Rectal smooth muscle tissue (tissue), 1 donor: ENCODE measurements around the gene VTI1A.

Experiments used
- H3K27ac ChIP-seq: one replicate; pipeline ENCODE4 v1.7.0; 2013; ENCODE audit warnings: low read depth, low read length, inconsistent platforms
- H3K27me3 ChIP-seq: one replicate; pipeline ENCODE4 v1.7.0; 2013; ENCODE audit warnings: low read length; ENCODE audit not compliant: control insufficient read depth, insufficient read depth
- H3K36me3 ChIP-seq: one replicate; pipeline ENCODE4 v1.7.0; 2013; ENCODE audit warnings: low read length; ENCODE audit not compliant: control insufficient read depth, insufficient read depth
- H3K4me1 ChIP-seq: one replicate; pipeline ENCODE4 v1.7.0; 2013; ENCODE audit warnings: low read length; ENCODE audit not compliant: control insufficient read depth, insufficient read depth
- H3K4me3 ChIP-seq: one replicate; pipeline ENCODE4 v1.7.0; 2013; ENCODE audit warnings: low read length
- H3K9ac ChIP-seq: one replicate; pipeline ENCODE4 v1.7.0; 2013; ENCODE audit warnings: low read length

Gene VTI1A

DNA sequence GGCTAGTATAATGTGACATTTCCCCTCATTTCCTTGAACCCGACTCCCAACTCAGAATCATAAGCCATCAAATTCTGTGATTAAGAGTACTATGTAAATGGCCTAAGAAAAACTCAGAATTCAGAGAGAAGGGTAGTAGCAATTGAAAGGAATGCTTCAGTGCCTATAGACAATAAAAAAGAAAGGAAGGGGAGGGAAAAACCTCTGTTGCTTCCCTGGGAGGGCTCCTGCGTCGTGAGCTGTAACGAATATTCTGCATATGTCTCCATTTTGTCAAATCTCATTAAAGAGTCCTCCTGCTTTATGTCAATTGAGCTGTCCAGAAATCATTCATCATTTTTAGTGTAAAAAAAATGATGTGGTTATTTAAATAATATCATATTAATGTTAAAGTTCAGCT lies 223.0 kb downstream of the VTI1A start:
- H3K27ac ChIP-seq = no peak overlapping the region
- no peak overlapping the region for H3K4me3 ChIP-seq
- H3K27me3 ChIP-seq = no peaks in the 10 kb centered on the region

DNA sequence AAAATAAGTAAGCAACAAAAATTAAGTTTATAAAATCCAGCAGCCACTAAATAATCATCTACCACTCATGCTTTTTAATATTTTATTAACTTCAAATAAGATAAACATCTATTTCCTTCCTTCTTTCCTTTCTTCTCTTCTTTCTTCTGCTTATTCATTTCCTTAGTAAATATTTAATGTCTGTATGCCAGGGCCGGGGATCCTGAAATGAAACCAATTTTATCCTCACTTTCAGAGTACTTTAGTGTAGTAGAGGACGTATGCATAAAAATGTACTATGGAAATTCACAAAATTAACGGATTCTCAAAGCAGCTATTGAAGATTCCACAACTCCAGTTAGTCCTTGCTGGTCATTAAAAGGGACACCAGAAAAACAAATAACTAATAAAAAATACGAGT lies 224.7 kb downstream of the VTI1A start:
- H3K4me1 ChIP-seq = no peaks in the 10 kb centered on the region
- no peak overlapping the region for H3K9ac ChIP-seq
- H3K27me3 ChIP-seq = no peaks in the 10 kb centered on the region
- no peaks in the 10 kb centered on the region for H3K36me3 ChIP-seq
- H3K27ac ChIP-seq = no peak overlapping the region
- H3K4me3 ChIP-seq = no peak overlapping the region

More for the DNA sequence above, 223.0 kb downstream of the VTI1A start:
- Histone ChIP-seq H3K4me1 (no peaks in the 10 kb centered on the region), H3K36me3 (no peaks in the 10 kb centered on the region), H3K9ac (no peak overlapping the region)

DNA sequence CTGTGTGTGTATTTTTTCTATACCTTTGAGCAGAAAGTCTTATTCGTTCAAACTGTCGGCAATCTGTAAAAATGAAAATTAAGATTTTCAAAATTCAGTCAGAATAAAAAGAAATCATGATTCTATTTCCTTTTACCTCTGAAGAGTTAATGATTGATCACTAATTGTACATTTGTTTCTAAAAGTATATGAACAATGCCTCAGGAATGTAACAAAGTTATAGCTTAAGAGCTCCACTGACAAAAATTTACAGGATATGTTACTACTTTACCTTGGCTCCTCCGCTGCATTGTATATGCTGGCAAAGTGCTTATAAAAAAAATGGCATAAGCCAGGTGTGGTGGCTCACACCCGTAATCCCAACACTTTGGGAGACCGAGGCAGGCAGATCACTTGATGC lies 225.7 kb downstream of the VTI1A start:
- no peak overlapping the region for H3K27ac ChIP-seq
- no peak overlapping the region for H3K4me3 ChIP-seq
- no peaks in the 10 kb centered on the region for H3K36me3 ChIP-seq
- no peaks in the 10 kb centered on the region for H3K4me1 ChIP-seq
- H3K27me3 ChIP-seq = no peaks in the 10 kb centered on the region
- no peak overlapping the region for H3K9ac ChIP-seq

DNA sequence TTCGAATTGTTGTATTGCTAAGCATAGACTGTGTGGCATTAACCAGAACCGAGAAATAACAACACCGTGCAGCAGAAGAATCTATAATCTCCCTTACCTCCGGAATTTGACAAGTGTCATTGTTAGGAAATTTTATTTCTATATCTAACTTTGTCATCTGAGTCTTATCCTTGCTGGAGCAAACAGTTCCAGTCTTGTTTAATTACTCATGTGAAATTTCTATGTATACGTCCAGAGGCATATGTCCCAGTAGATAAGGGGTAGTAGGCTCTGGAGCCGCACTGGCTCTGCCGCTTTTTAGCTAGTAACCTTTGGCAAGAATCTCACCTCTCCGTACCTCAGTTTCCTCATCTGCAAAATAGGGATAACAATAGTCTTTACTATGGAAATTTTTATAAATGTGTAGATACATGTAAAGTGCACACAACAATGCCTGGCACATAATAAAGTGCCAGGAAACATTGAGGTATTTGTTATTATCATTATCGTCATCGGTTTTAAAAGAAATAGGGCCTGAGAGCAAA lies 228.6 kb downstream of the VTI1A start:
- no peak overlapping the region for H3K4me3 ChIP-seq
- H3K27ac ChIP-seq = no peak overlapping the region
- H3K36me3 ChIP-seq = no peaks in the 10 kb centered on the region
- no peak overlapping the region for H3K9ac ChIP-seq
- no peaks in the 10 kb centered on the region for H3K27me3 ChIP-seq
- no peaks in the 10 kb centered on the region for H3K4me1 ChIP-seq

DNA sequence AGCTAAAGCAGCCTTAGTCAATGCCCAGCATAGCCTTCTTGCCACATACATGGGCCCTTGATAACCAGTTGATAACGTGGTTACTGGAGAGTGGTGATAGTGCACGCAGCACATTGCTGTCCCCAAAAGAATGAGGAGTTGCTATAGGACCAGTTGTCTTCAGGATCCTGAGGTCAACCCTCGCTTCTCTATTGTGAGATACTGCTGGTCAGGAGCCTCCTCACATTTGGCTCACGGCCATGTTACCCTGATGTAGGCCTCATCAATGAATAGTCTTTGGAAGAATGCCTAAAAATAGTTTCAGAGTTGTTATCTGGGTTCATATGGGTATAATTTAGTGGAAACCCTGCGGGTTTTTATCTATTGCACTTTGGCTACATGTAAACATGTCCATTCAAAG lies 230.7 kb downstream of the VTI1A start:
- H3K27me3 ChIP-seq = no peaks in the 10 kb centered on the region
- H3K27ac ChIP-seq = no peak overlapping the region
- no peak overlapping the region for H3K9ac ChIP-seq
- H3K36me3 ChIP-seq = no peaks in the 10 kb centered on the region
- no peaks in the 10 kb centered on the region for H3K4me1 ChIP-seq
- no peak overlapping the region for H3K4me3 ChIP-seq

DNA sequence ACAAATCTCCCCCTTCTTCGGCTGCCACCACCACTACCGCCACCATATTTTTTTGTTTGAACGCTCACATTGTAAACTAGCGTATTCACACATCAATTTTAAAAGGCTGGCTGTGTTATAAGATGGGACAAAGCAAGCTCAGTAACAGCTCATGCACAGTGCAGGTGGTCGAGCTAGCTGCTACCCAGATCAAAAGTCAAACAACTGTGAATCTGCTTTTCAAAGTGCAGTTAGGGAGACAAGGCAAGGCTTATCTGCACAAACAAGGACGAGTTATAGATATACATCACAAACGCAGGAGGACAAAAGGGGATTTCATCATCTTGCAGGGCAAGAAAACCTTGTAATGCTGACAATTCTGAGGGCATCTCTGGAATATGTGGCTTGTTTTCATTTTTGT lies 231.6 kb downstream of the VTI1A start:
- Histone ChIP-seq H3K27ac (no peak overlapping the region), H3K27me3 (no peaks in the 10 kb centered on the region), H3K4me3 (no peak overlapping the region), H3K9ac (no peak overlapping the region), H3K4me1 (no peaks in the 10 kb centered on the region), H3K36me3 (no peaks in the 10 kb centered on the region)

DNA sequence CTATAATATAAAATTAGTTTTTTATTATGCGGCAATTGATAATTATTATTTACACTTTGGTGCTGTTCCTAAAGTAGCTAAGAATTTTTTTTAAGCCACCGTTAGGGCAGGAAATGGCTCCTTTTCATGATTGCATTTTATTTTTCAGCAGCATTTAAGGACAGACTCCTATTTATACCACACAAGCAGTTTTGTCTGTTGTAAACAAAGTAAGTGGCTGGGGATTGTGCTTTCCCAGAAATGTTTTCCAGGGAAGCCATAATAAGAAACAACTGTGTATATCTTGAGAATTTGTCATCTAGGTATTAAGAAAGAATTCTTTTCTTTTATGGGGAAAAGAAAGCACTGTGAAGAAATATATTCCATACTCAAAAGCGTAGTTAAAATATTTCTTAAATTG lies 232.0 kb downstream of the VTI1A start:
- Histone ChIP-seq H3K9ac (no peak overlapping the region), H3K27ac (no peak overlapping the region), H3K4me1 (no peaks in the 10 kb centered on the region), H3K27me3 (no peaks in the 10 kb centered on the region), H3K4me3 (no peak overlapping the region), H3K36me3 (no peaks in the 10 kb centered on the region)

DNA sequence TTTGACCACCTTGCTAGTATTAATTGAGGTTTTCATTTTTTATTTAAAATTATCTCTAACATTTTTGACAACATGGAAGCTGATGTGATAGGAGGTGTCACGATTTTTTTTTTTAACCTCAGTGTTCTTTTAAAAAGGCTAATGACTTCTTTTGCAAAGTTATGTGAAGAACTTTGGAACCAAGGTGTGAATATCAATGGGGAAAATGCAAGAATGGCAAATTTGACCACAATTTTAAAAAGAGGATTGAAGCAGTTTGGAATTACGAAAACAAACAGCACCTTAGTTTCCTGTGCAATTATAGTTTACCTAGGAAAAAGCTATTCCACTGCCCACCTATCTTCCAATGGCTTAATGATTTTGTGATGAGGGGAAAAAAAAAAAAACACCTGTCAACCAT lies 232.4 kb downstream of the VTI1A start:
- Histone ChIP-seq H3K27ac (no peak overlapping the region), H3K9ac (no peak overlapping the region), H3K36me3 (no peaks in the 10 kb centered on the region)

DNA sequence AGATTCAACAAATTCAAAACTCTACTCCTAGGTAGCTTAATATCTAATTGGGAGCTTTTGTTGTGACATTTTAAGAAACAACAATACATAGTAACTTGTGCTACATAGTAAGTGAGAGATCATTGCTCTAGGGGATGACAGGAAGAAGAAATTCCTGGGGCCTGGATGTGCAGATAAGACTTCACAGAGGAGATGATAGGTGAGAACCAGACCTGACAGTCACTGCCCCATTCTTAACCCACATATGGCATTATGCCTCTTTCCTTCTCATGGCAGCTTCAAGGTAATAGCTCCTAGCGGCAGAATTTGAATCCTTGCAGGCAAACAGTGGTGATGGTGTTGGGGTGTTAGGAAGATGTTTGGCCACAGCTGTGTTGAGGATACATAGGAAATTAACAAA lies 233.6 kb downstream of the VTI1A start:
- Histone ChIP-seq H3K4me3 (no peak overlapping the region), H3K36me3 (no peaks in the 10 kb centered on the region), H3K4me1 (no peaks in the 10 kb centered on the region), H3K27me3 (no peaks in the 10 kb centered on the region), H3K9ac (no peak overlapping the region), H3K27ac (no peak overlapping the region)

More for the DNA sequence above, 232.4 kb downstream of the VTI1A start:
- Histone ChIP-seq H3K4me1 (no peaks in the 10 kb centered on the region), H3K4me3 (no peak overlapping the region), H3K27me3 (no peaks in the 10 kb centered on the region)

DNA sequence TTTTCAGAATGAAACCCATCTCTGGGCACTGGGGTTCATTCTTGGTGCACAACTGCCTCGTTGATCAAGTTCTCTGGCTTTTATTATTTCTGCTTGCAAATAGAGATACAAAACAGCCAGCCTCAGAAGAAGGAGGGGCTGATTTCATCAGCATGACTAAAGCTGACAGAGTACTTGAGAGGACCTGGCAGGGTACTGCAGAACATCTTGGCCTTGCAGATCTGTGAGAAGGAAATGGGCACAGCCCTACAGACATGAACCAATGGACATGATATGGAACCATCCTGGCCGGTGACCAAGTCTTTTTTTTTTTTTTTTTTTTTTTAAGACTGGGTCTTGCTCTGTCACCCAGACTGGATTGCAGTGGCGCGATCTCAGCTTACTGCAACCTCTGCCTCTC lies 240.6 kb downstream of the VTI1A start:
- H3K36me3 ChIP-seq = no peaks in the 10 kb centered on the region
- H3K9ac ChIP-seq = no peak overlapping the region
- no peak overlapping the region for H3K27ac ChIP-seq
- H3K4me1 ChIP-seq = no peaks in the 10 kb centered on the region
- no peak overlapping the region for H3K4me3 ChIP-seq
- H3K27me3 ChIP-seq = no peaks in the 10 kb centered on the region

DNA sequence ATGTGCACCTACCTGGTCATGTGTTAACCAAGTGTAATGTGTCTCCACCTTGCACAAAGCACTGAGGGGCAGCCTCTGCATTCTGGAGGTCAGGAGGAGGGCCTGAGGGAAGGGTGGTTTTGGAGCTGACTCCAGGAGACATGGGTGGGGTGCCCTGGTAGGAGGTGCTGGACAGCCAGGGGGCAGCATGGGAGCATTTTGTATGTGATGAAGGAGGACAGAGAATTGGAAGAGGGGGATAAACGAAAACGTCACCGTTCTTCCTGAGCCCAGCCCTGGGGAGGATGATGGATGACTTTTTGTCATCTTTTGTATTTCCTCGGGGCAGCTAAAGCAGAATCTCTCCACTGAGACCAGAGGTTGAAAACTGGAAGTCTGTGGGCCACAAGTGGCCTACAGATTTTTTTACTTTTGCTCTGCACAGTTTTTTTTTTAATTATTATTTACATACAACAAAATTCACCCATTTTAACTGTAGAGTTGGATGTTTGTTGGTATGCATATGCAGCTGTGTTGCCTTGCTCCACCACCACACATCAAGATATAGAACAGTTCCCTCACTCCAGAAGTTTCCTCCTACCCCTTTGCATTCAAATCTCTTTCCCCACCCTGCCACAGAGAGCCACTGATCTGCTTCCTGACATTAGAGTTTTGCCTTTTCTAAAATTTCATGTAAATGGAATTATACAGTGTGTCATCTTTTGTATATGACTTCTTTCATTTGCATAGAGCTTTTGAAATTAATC lies 242.5 kb downstream of the VTI1A start:
- no peak overlapping the region for H3K4me3 ChIP-seq
- no peaks in the 10 kb centered on the region for H3K27me3 ChIP-seq
- no peak overlapping the region for H3K9ac ChIP-seq
- H3K27ac ChIP-seq = no peak overlapping the region
- no peaks in the 10 kb centered on the region for H3K36me3 ChIP-seq
- no peaks in the 10 kb centered on the region for H3K4me1 ChIP-seq

DNA sequence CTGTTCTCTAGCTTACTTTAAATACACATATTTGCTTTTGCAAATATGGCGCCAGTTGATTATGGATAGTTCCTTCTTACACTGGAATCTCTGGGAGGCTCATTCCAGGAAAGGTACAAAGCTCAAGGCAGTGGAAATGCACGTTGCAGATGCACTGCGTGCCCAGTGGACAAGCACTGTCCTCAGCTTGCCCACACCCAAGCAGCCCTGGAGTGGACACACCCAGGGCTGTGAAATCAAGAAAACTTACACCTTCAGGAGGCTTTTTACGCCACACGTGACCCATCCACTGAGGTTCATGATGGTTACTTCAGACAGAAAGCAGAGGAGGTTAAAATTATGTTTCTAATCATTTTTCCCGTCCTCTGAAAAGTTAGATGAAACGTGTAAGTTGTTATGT lies 248.5 kb downstream of the VTI1A start:
- Histone ChIP-seq H3K27ac (no peak overlapping the region), H3K27me3 (no peaks in the 10 kb centered on the region), H3K36me3 (no peaks in the 10 kb centered on the region), H3K9ac (no peak overlapping the region), H3K4me1 (no peaks in the 10 kb centered on the region), H3K4me3 (no peak overlapping the region)

DNA sequence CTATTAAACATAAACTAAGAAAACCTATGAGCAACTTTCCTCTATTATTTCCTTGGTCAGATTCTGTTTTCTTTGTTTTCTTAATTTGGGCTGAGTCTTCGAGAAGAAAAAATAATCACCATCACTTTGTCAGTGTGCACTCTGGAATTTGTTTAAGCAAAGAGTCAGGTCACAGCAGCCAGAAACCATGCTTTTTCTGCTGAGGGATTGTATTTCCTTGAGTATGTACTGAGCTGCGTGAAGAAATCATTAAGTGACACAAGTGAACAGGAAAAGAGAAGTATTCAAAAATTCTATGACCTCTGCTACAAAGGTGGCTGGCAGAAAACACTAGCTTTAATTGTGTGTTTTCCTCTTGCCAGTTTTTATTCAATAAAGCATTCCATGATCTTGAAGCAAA lies 249.6 kb downstream of the VTI1A start:
- H3K27me3 ChIP-seq = no peaks in the 10 kb centered on the region
- no peak overlapping the region for H3K27ac ChIP-seq
- no peak overlapping the region for H3K4me3 ChIP-seq
- H3K9ac ChIP-seq = no peak overlapping the region
- H3K36me3 ChIP-seq = no peaks in the 10 kb centered on the region
- no peaks in the 10 kb centered on the region for H3K4me1 ChIP-seq
